Calu3 (cell line): ENCODE results near the gene ST3GAL4. TPM values are rescaled to one million over a fixed set of nuclear protein-coding genes. Genes with fewer than 3 reads are reported as not detected.

ENCODE experiments used
- BruUV-seq: library from RNA; stranded (reverse); fragments of 400-500 nt; replicated peaks from 2 replicates; lab custom pipeline; 2021; lab: Mats Ljungman, UMichigan
- CTCF ChIA-PET: fragments of 300-600 bp; sonication (Branson Sonifier 250); formaldehyde crosslinking; loops from one replicate; lab custom pipeline; 2022; ENCODE audit warnings: antibody characterized with exemption; lab: Charles Lee
- DNase-seq: peaks from one replicate; pipeline ENCODE4 v3.0.0; 2022
- H3K27ac Mint-ChIP-seq: one replicate; pipeline ENCODE4 v1.8.0; 2022; ENCODE audit warnings: mixed read lengths; ENCODE audit not compliant: unreplicated experiment
- H3K27me3 Mint-ChIP-seq: one replicate; pipeline ENCODE4 v1.8.0; 2022; ENCODE audit warnings: mixed read lengths; ENCODE audit not compliant: unreplicated experiment
- H3K36me3 Mint-ChIP-seq: one replicate; pipeline ENCODE4 v1.8.0; 2022; ENCODE audit warnings: mild to moderate bottlenecking, moderate library complexity, mixed read lengths; ENCODE audit not compliant: insufficient read depth, unreplicated experiment
- H3K4me1 Mint-ChIP-seq: one replicate; pipeline ENCODE4 v1.8.0; 2022; ENCODE audit warnings: mild to moderate bottlenecking, low read depth, mixed read lengths; ENCODE audit not compliant: unreplicated experiment
- H3K4me3 Mint-ChIP-seq: one replicate; pipeline ENCODE4 v1.8.0; 2022; ENCODE audit warnings: mild to moderate bottlenecking, low read depth, moderate library complexity, mixed read lengths; ENCODE audit not compliant: unreplicated experiment
- H3K9me3 Mint-ChIP-seq: one replicate; pipeline ENCODE4 v1.8.0; 2022; ENCODE audit warnings: low read depth, mixed read lengths; ENCODE audit not compliant: unreplicated experiment
- intact Hi-C: fragments of 100-400 bp; cut with micrococcal nuclease; formaldehyde crosslinking; loops from one replicate; pipeline ENCODE4 v1.10.0; 2022; ENCODE audit not compliant: unreplicated experiment
- total RNA-seq: library from RNA; stranded (reverse); gene quantifications from 2 replicates; pipeline ENCODE4 v1.2.3, GENCODE V29; 2022
- TF ChIP-seq, protein P1 (sequence below): fragments of 200-600 bp; IDR thresholded peaks from one replicate; pipeline ENCODE4 v1.8.0; 2022; ENCODE audit warnings: antibody characterized with exemption; ENCODE audit not compliant: unreplicated experiment

ST3GAL4 gene
- total RNA-seq, 1 experiment from 2014 or later, result 27.9 TPM

- CTCF ChIA-PET, result no interaction called here
- no peak overlapping the region for H3K27ac Mint-ChIP-seq
- no TSS peak for BruUV-seq
- peaks cover 64% of the 10 kb centered on the region for H3K27me3 Mint-ChIP-seq
- H3K4me1 Mint-ChIP-seq, result no peaks in the 10 kb centered on the region
- peaks cover 2% of the 10 kb centered on the region for H3K9me3 Mint-ChIP-seq
- TF ChIP-seq, protein P1, sequence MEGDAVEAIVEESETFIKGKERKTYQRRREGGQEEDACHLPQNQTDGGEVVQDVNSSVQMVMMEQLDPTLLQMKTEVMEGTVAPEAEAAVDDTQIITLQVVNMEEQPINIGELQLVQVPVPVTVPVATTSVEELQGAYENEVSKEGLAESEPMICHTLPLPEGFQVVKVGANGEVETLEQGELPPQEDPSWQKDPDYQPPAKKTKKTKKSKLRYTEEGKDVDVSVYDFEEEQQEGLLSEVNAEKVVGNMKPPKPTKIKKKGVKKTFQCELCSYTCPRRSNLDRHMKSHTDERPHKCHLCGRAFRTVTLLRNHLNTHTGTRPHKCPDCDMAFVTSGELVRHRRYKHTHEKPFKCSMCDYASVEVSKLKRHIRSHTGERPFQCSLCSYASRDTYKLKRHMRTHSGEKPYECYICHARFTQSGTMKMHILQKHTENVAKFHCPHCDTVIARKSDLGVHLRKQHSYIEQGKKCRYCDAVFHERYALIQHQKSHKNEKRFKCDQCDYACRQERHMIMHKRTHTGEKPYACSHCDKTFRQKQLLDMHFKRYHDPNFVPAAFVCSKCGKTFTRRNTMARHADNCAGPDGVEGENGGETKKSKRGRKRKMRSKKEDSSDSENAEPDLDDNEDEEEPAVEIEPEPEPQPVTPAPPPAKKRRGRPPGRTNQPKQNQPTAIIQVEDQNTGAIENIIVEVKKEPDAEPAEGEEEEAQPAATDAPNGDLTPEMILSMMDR, result no peak
- intact Hi-C loops, result no loop called here
- DNase-seq, result no peak
- no peaks in the 10 kb centered on the region for H3K36me3 Mint-ChIP-seq
- no peak overlapping the region for H3K4me3 Mint-ChIP-seq
These were observed 106.9 kb downstream of the ST3GAL4 start for GRCh38 chr11:126462422-126462821.

Other genes starting within 250 kb of the ST3GAL4 start
- 19.0 and 21.5 TPM in 2 replicates for gene RPUSD4, start 144.0 kb upstream of the ST3GAL4 start, total RNA-seq
- 15.7 and 15.8 TPM in 2 replicates for gene FAM118B, start 143.9 kb upstream of the ST3GAL4 start, total RNA-seq
- 64.6 and 66.4 TPM in 2 replicates for gene SRPRA, start 86.8 kb upstream of the ST3GAL4 start, total RNA-seq
- 34.9 and 40.1 TPM in 2 replicates for gene FOXRED1, start 86.5 kb upstream of the ST3GAL4 start, total RNA-seq
- gene TIRAP, start 72.6 kb upstream of the ST3GAL4 start, total RNA-seq, result 8.1 and 8.2 TPM in 2 replicates
- gene DCPS, start 51.6 kb upstream of the ST3GAL4 start, total RNA-seq, result 30.5 and 33.2 TPM in 2 replicates